H1 (cell line): Measurements from ENCODE around the gene NDUFA13.

Experiments
- CHD7 ChIP-seq: fragments of 300-600 bp; sonication (generic); IDR thresholded peaks from 2 replicates; pipeline ENCODE4 v1.7.1; 2012; ENCODE audit warnings: low read length, moderate library complexity, mild to moderate bottlenecking, inconsistent platforms; ENCODE audit not compliant: insufficient replicate concordance
- CTCF ChIP-seq, 3 experiments: IDR thresholded peaks; 1 replicate in 2 of 3; 2 replicates in 1 of 3; pipeline versions ENCODE4 v1.5.1 to v1.6.1; 2011; ENCODE audit warnings: low read length in 3 of 3, mild to moderate bottlenecking in 3 of 3, inconsistent platforms in 2 of 3, low read depth in 1 of 3, moderate library complexity in 1 of 3; ENCODE audit not compliant: insufficient read depth in 1 of 3; ENCODE audit errors: control extremely low read depth in 1 of 3
- EGR1 ChIP-seq: IDR thresholded peaks from 2 replicates; pipeline ENCODE4 v1.6.1; 2011; ENCODE audit warnings: low read depth, low read length, borderline replicate concordance
- EZH2 ChIP-seq: fragments of 200-600 bp; sonication (generic); IDR thresholded peaks from 2 replicates; pipeline ENCODE4 v1.7.1; 2012; ENCODE audit warnings: low read depth, mild to moderate bottlenecking, moderate library complexity, low read length, inconsistent platforms; ENCODE audit not compliant: severe bottlenecking
- FOSL1 ChIP-seq: IDR thresholded peaks from 2 replicates; pipeline ENCODE4 v1.6.1; 2011; ENCODE audit warnings: mild to moderate bottlenecking, low read depth, low read length, moderate library complexity; ENCODE audit not compliant: insufficient read depth
- JUN ChIP-seq: IDR thresholded peaks from 2 replicates; pipeline ENCODE4 v1.6.1; 2011; ENCODE audit warnings: low read depth, mild to moderate bottlenecking, improper control_type of control experiment, low read length
- KDM1A ChIP-seq: fragments of 200-600, 300-600 bp; sonication (generic); IDR thresholded peaks from 2 replicates; pipeline ENCODE4 v1.7.1; 2016; ENCODE audit warnings: mild to moderate bottlenecking, low read length, borderline replicate concordance
- POLR2AphosphoS5 ChIP-seq: IDR thresholded peaks from 2 replicates; pipeline ENCODE4 v1.6.1; 2011; ENCODE audit warnings: low read depth, low read length
- RAD21 ChIP-seq, 2 experiments: IDR thresholded peaks in 1 of 2; conservative IDR thresholded peaks in 1 of 2; 2 replicates each; pipeline ENCODE4 v1.6.1; 2011; ENCODE audit warnings: low read depth in 2 of 2, low read length in 2 of 2, improper control_type of control experiment in 1 of 2, inconsistent platforms in 1 of 2, mild to moderate bottlenecking in 1 of 2, moderate library complexity in 1 of 2
- RXRA ChIP-seq: IDR thresholded peaks from 2 replicates; pipeline ENCODE4 v1.6.1; 2011; ENCODE audit warnings: low read depth, mild to moderate bottlenecking, low read length, moderate library complexity; ENCODE audit not compliant: insufficient read depth
- SP4 ChIP-seq: IDR thresholded peaks from 2 replicates; pipeline ENCODE4 v1.6.1; 2012; ENCODE audit warnings: low read length, inconsistent platforms
- USF2 ChIP-seq: IDR thresholded peaks from 2 replicates; pipeline ENCODE4 v1.6.1; 2011; ENCODE audit warnings: low read length, improper control_type of control experiment

DNA sequence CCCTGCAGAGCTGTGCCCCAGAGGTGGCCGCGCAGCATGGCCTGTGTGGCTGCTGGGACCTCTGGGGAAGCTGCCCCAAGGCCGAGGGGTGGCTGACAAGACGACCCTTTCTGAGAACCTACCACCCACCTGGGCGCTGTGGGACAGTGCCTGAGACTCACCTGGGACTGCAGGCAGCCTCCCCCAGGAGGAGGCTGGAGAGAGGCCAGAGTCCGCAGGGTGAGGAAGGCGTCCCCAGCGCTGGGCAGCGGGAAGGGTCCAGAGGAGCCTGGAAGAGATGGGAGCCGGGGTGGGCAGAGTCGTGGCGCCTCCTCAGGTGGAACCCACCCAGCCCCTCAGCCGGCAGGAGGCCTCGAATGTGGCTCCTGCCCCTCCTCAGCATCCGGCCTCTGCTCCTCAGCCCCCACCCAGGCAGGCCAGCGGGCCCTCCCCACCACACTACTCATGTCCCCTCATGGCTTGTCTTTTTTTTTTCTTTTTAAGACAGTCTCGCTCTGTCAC lies 47.4 kb downstream of the NDUFA13 start:
- TF ChIP-seq POLR2AphosphoS5 (no peak), USF2 (no peak), CHD7 (no peak), RXRA (no peak), JUN (no peak), CTCF (IDR thresholded peaks at IDR 0.05; ENCODE audit: control extremely low read depth in 1 of 3, insufficient read depth in 1 of 3, low read depth in 1 of 3, low read length in 3 of 3) (no peak), RAD21 (IDR thresholded peaks at IDR 0.05 in 1 of 2, conservative IDR thresholded peaks at IDR 0.05 in 1 of 2; ENCODE audit: low read depth in 2 of 2, low read length in 2 of 2) (no peak), FOSL1 (no peak), EZH2 (no peak), SP4 (no peak), KDM1A (no peak), EGR1 (no peak)
